HCT116 (cell line): ENCODE results near the gene BRD3OS. TPM values are rescaled to one million over a fixed set of nuclear protein-coding genes. Genes with fewer than 3 reads are reported as not detected.
"Not testable (repeated sequence)": the region's sequence is repeated elsewhere in the genome, so short reads cannot be mapped to it uniquely, and the experiment has no call there.

Source experiments
- ATAC-seq: fragments of 200-7000 bp; cut with Tn5 transposase; 2 replicates; pipeline ENCODE4 v1.9.1; 2020; ENCODE audit warnings: mild to moderate bottlenecking, moderate library complexity
- BruUV-seq: library from RNA; stranded (reverse); fragments of 400-500 nt; replicated peaks from 2 replicates; lab custom pipeline; 2021; lab: Mats Ljungman, UMichigan
- CTCF ChIA-PET: fragments of 300-600 bp; sonication (Branson Sonifier 250); formaldehyde crosslinking; loops from one replicate; lab custom pipeline; 2021; ENCODE audit warnings: antibody characterized with exemption; lab: Charles Lee
- POLR2A ChIA-PET: fragments of 300-600, 350-600 bp; sonication (Branson Sonifier 250); formaldehyde crosslinking; loops from one replicate; lab custom pipeline; 2021; ENCODE audit warnings: antibody characterized with exemption; lab: Charles Lee
- RAD21 ChIA-PET, 2 experiments: fragments of 300-600 bp; sonication (Branson Sonifier 250); formaldehyde crosslinking; loops; one replicate each; lab custom pipeline; 2023; ENCODE audit warnings: low total read pairs in 2 of 2; ENCODE audit not compliant: uncharacterized antibody in 2 of 2, unreplicated experiment in 2 of 2, low non-redundant PET in 1 of 2; lab: Charles Lee
- DNase-seq: peaks from one replicate; pipeline ENCODE4 v3.0.0-alpha.2; 2010; ENCODE audit warnings: low read depth, low spot score
- H2AFZ ChIP-seq: fragments of 200-600 bp; shearing (Covaris generic), sonication (generic); 2 replicates; pipeline ENCODE4 v1.6.1; 2017; ENCODE audit warnings: low read depth, mixed run types, mixed read lengths, antibody characterized with exemption, low read length; ENCODE audit not compliant: poor library complexity, severe bottlenecking
- H3K27ac ChIP-seq: 2 replicates; pipeline ENCODE4 v1.5.1; 2012; ENCODE audit warnings: low read depth, low read length
- H3K27me3 ChIP-seq: fragments of 200-600 bp; sonication (generic); 2 replicates; pipeline ENCODE4 v1.6.1; 2016; ENCODE audit warnings: mixed run types, low read length, mixed read lengths; ENCODE audit not compliant: insufficient read depth
- H3K36me3 ChIP-seq, 2 experiments: fragments of 200-500 bp in 1 of 2; fragments of 200-600 bp in 1 of 2; sonication (Bioruptor generic) in 1 of 2; sonication (generic) in 1 of 2; 2 replicates each; pipeline versions ENCODE4 v1.5.1 to v1.6.1; 2014 to 2016; ENCODE audit warnings: low read length in 2 of 2, inconsistent platforms in 1 of 2, mixed read lengths in 1 of 2, mixed run types in 1 of 2; ENCODE audit not compliant: insufficient read depth in 2 of 2, control insufficient read depth in 1 of 2
- H3K4me1 ChIP-seq, 2 experiments: fragments of 200-600 bp in 1 of 2; sonication (generic) in 1 of 2; 2 replicates each; pipeline versions ENCODE4 v1.5.1 to v1.6.1; 2012 to 2017; ENCODE audit warnings: low read length in 2 of 2, inconsistent platforms in 1 of 2, mild to moderate bottlenecking in 1 of 2, mixed read lengths in 1 of 2, mixed run types in 1 of 2, moderate library complexity in 1 of 2; ENCODE audit not compliant: insufficient read depth in 2 of 2, control insufficient read depth in 1 of 2
- H3K4me2 ChIP-seq: fragments of 200-600 bp; sonication (generic); 2 replicates; pipeline ENCODE4 v1.6.1; 2017; ENCODE audit warnings: mixed run types, low read length, mixed read lengths
- H3K4me3 ChIP-seq, 2 experiments: fragments of 200-600 bp in 1 of 2; sonication (generic) in 1 of 2; replicated peaks in 1 of 2; 2 replicates each; pipeline ENCODE4 v1.5.1; 2011 to 2016; ENCODE audit warnings: low read length in 2 of 2, control low read depth in 1 of 2, low read depth in 1 of 2, mild to moderate bottlenecking in 1 of 2, mixed read lengths in 1 of 2, mixed run types in 1 of 2
- H3K79me2 ChIP-seq: fragments of 200-600 bp; sonication (generic); 2 replicates; pipeline ENCODE4 v1.6.1; 2017; ENCODE audit warnings: mild to moderate bottlenecking, mixed run types, low read length, moderate library complexity, mixed read lengths; ENCODE audit not compliant: insufficient read depth
- H3K9ac ChIP-seq: fragments of 200-600 bp; sonication (generic); 2 replicates; pipeline ENCODE4 v1.6.1; 2016; ENCODE audit warnings: low read length, mixed read lengths
- H3K9me2 ChIP-seq: fragments of 200-600 bp; sonication (generic), shearing (Covaris generic); 2 replicates; pipeline ENCODE4 v1.6.1; 2017; ENCODE audit warnings: mixed run types, mild to moderate bottlenecking, moderate library complexity; ENCODE audit not compliant: insufficient read depth
- H3K9me3 ChIP-seq, 2 experiments: fragments of 200-500 bp in 1 of 2; fragments of 200-600 bp in 1 of 2; sonication (Bioruptor generic) in 1 of 2; sonication (generic) in 1 of 2; 2 replicates each; pipeline ENCODE4 v1.6.1; 2014 to 2017; ENCODE audit warnings: low read length in 2 of 2, mixed read lengths in 2 of 2, inconsistent platforms in 1 of 2, low read depth in 1 of 2, mild to moderate bottlenecking in 1 of 2, mixed run types in 1 of 2, moderate library complexity in 1 of 2; ENCODE audit not compliant: control insufficient read depth in 1 of 2, insufficient read depth in 1 of 2
- H4K20me1 ChIP-seq: fragments of 200-600 bp; sonication (generic), shearing (Covaris generic); 2 replicates; pipeline ENCODE4 v1.6.1; 2017; ENCODE audit warnings: mixed run types, mild to moderate bottlenecking, moderate library complexity; ENCODE audit not compliant: insufficient read depth
- CBX3 ChIP-seq: IDR thresholded peaks from 2 replicates; pipeline ENCODE4 v1.6.1; 2012; ENCODE audit warnings: low read depth
- CEBPB ChIP-seq: IDR thresholded peaks from 2 replicates; pipeline ENCODE4 v1.6.1; 2012; ENCODE audit warnings: low read depth
- EGR1 ChIP-seq: IDR thresholded peaks from 2 replicates; pipeline ENCODE4 v1.6.1; 2012; ENCODE audit warnings: low read depth
- ELF1 ChIP-seq: IDR thresholded peaks from 2 replicates; pipeline ENCODE4 v1.6.1; 2012; ENCODE audit warnings: low read depth, borderline replicate concordance
- EZH2 ChIP-seq: fragments of 200-600 bp; sonication (generic); IDR thresholded peaks from 2 replicates; pipeline ENCODE4 v1.6.1; 2017; ENCODE audit warnings: antibody characterized with exemption, mixed run types
- FOSL1 ChIP-seq: IDR thresholded peaks from 2 replicates; pipeline ENCODE4 v1.6.1; 2012; ENCODE audit warnings: low read depth
- MAX ChIP-seq: IDR thresholded peaks from 2 replicates; pipeline ENCODE4 v1.6.1; 2012
- POLR2A ChIP-seq: IDR thresholded peaks from 2 replicates; pipeline ENCODE4 v1.7.0; 2011; ENCODE audit warnings: borderline replicate concordance; ENCODE audit not compliant: insufficient read depth, insufficient read length; ENCODE audit errors: extremely low read depth
- POLR2AphosphoS5 ChIP-seq: IDR thresholded peaks from 2 replicates; pipeline ENCODE4 v1.6.1; 2011; ENCODE audit warnings: mild to moderate bottlenecking, low read depth, low read length, moderate library complexity
- RAD21 ChIP-seq: IDR thresholded peaks from 2 replicates; pipeline ENCODE4 v1.6.1; 2012; ENCODE audit warnings: low read depth, mild to moderate bottlenecking
- SIN3A ChIP-seq: IDR thresholded peaks from 2 replicates; pipeline ENCODE4 v1.6.1; 2012; ENCODE audit warnings: low read depth
- SP1 ChIP-seq: IDR thresholded peaks from 2 replicates; pipeline ENCODE4 v1.6.1; 2012; ENCODE audit warnings: low read depth
- SRF ChIP-seq: IDR thresholded peaks from 2 replicates; pipeline ENCODE4 v1.6.1; 2012; ENCODE audit warnings: low read depth
- TCF7L2 ChIP-seq: IDR thresholded peaks from 2 replicates; pipeline ENCODE4 v1.7.0; 2011; ENCODE audit warnings: borderline replicate concordance, inconsistent platforms; ENCODE audit not compliant: insufficient read depth, insufficient read length; ENCODE audit errors: extremely low read depth
- YY1 ChIP-seq: IDR thresholded peaks from 2 replicates; pipeline ENCODE4 v1.6.1; 2011; ENCODE audit warnings: low read length, low read depth, moderate library complexity, mild to moderate bottlenecking; ENCODE audit not compliant: insufficient replicate concordance; ENCODE audit errors: extremely low read depth
- ZFX ChIP-seq: fragments of 450-650 bp; IDR thresholded peaks from 2 replicates; pipeline ENCODE4 v1.6.1; 2017
- ZNF274 ChIP-seq: fragments of 200-500 bp; sonication (Bioruptor generic); IDR thresholded peaks from 2 replicates; pipeline ENCODE4 v1.6.1; 2014; ENCODE audit warnings: mild to moderate bottlenecking, low read depth, low read length, inconsistent platforms
- intact Hi-C: fragments of 100-400 bp; cut with micrococcal nuclease; formaldehyde crosslinking; loops from 2 replicates; pipeline ENCODE4 v1.10.0; 2022
- total RNA-seq: library from RNA; stranded (reverse); gene quantifications from one replicate; pipeline ENCODE4 v1.2.1, GENCODE V29; 2021; ENCODE audit not compliant: unreplicated experiment
- TF ChIP-seq, protein P1 (sequence below): IDR thresholded peaks from 2 replicates; pipeline ENCODE4 v1.6.1; 2012
- TF ChIP-seq, protein P2 (sequence below), 3 experiments: fragments of 200-600 bp in 1 of 3; sonication (generic) in 1 of 3; IDR thresholded peaks in 2 of 3; conservative IDR thresholded peaks in 1 of 3; 2 replicates each; pipeline ENCODE4 v1.5.1; 2012 to 2017; ENCODE audit warnings: low read depth in 2 of 3, low read length in 2 of 3, antibody characterized with exemption in 1 of 3, borderline replicate concordance in 1 of 3, control low read depth in 1 of 3, mild to moderate bottlenecking in 1 of 3, mixed read lengths in 1 of 3, mixed run types in 1 of 3, moderate library complexity in 1 of 3; ENCODE audit not compliant: insufficient read depth in 1 of 3

BRD3OS gene
- total RNA-seq, 1 experiment from 2014 or later: 17.0 TPM

DNA sequence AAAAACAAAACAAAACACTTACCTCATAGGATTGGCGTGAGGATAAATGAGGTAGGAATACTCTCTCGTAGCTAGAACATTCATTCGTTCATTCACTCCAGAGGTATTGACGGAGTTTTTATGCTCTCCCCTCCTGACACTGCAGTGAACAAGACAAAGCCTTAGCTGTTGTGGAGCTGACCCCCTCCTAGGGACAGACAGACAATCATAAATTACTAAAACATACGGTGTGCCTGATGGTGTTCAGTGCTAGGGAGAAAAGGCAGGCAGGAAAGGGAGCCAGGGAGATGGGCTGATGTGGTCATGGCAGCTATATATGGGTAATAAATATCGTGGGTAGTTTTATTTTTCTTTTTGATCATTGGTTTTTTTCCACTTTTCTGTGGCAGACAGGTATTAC lies 48.2 kb downstream of the BRD3OS start:
- Histone ChIP-seq H3K27ac (no peak overlapping the region), H3K4me2 (no peak overlapping the region), H3K9me2 (no peaks in the 10 kb centered on the region), H3K4me1 (peaks cover 0 to 11% of the 10 kb centered on the region in 2 experiments; a peak in 1 of 4 replicates), H3K27me3 (peaks cover 11% of the 10 kb centered on the region), H3K79me2 (no peaks in the 10 kb centered on the region), H3K9me3 (peaks cover 0 to 7% of the 10 kb centered on the region in 2 experiments; a peak in 1 of 4 replicates), H4K20me1 (no peaks in the 10 kb centered on the region), H3K4me3 (no peak overlapping the region), H3K9ac (no peak overlapping the region), H2AFZ (no peak overlapping the region), H3K36me3 (no peaks in the 10 kb centered on the region)
- ChIA-PET POLR2A (no interaction called here), CTCF (no interaction called here), RAD21 (no interaction called here)
- intact Hi-C loops: no loop called here
- ATAC-seq: no peak
- TF ChIP-seq POLR2AphosphoS5 (no peak), ZFX (no peak), YY1 (no peak), SP1 (no peak), CBX3 (no peak), RAD21 (no peak), SIN3A (no peak), EGR1 (no peak), ZNF274 (no peak), ELF1 (no peak), CEBPB (no peak), TCF7L2 (no peak), SRF (no peak), MAX (no peak), EZH2 (no peak), FOSL1 (no peak), POLR2A (no peak)
- TF ChIP-seq, protein P1, sequence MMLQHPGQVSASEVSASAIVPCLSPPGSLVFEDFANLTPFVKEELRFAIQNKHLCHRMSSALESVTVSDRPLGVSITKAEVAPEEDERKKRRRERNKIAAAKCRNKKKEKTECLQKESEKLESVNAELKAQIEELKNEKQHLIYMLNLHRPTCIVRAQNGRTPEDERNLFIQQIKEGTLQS: no peak
- TF ChIP-seq, protein P2, sequence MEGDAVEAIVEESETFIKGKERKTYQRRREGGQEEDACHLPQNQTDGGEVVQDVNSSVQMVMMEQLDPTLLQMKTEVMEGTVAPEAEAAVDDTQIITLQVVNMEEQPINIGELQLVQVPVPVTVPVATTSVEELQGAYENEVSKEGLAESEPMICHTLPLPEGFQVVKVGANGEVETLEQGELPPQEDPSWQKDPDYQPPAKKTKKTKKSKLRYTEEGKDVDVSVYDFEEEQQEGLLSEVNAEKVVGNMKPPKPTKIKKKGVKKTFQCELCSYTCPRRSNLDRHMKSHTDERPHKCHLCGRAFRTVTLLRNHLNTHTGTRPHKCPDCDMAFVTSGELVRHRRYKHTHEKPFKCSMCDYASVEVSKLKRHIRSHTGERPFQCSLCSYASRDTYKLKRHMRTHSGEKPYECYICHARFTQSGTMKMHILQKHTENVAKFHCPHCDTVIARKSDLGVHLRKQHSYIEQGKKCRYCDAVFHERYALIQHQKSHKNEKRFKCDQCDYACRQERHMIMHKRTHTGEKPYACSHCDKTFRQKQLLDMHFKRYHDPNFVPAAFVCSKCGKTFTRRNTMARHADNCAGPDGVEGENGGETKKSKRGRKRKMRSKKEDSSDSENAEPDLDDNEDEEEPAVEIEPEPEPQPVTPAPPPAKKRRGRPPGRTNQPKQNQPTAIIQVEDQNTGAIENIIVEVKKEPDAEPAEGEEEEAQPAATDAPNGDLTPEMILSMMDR (IDR thresholded peaks at IDR 0.05 in 2 of 3, conservative IDR thresholded peaks at IDR 0.05 in 1 of 3; ENCODE audit: borderline replicate concordance in 1 of 3, insufficient read depth in 1 of 3, low read depth in 2 of 3, low read length in 2 of 3): no peak
- TF ChIP-seq, all 23 proteins: peak for 0
- no TSS peak for BruUV-seq
- DNase-seq: no peak

- peaks cover 7 to 11% of the 10 kb centered on the region in 2 experiments; a peak in 2 of 4 replicates for H3K9me3 ChIP-seq
- H4K20me1 ChIP-seq, H3K36me3 ChIP-seq, RAD21 ChIA-PET, H3K79me2 ChIP-seq, H3K27me3 ChIP-seq, intact Hi-C loops, ATAC-seq, H3K4me2 ChIP-seq, H2AFZ ChIP-seq, H3K4me1 ChIP-seq, CTCF ChIA-PET, DNase-seq, POLR2A ChIA-PET, BruUV-seq, H3K9me2 ChIP-seq, H3K4me3 ChIP-seq, H3K9ac ChIP-seq, H3K27ac ChIP-seq: not testable (repeated sequence)
Observed at GRCh38 chr9:134075689-134076088, 50.4 kb downstream of the BRD3OS start.
